GM18499 (cell line): ENCODE measurements around the gene CTNNAL1.

Experiments used
- ATAC-seq: cut with Tn5 transposase; IDR thresholded peaks from one replicate; pipeline ENCODE4 v1.9.1; 2021; ENCODE audit warnings: moderate number of reproducible peaks; ENCODE audit not compliant: insufficient read depth, unreplicated experiment

CTNNAL1 gene

DNA sequence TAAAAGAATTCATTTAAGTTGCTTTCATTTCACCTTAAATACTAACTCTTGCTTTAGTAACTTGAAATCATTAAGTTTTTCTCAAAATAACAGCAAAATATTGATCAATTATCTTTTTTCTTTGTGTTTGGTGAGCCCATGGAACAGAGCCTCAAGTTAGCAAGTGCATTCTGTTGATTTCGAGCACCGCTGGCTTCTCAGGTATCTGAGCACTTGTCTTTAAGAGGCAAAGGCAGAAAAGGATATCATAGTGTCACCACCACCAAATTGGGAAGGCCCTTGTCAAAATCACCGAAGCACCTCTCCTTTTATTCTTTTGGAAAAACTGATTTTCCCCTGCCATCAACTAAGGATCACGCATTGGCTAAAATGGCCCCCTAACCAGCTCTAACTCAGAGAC lies 17.1 kb upstream of the CTNNAL1 start:
- ATAC-seq = no peak

DNA sequence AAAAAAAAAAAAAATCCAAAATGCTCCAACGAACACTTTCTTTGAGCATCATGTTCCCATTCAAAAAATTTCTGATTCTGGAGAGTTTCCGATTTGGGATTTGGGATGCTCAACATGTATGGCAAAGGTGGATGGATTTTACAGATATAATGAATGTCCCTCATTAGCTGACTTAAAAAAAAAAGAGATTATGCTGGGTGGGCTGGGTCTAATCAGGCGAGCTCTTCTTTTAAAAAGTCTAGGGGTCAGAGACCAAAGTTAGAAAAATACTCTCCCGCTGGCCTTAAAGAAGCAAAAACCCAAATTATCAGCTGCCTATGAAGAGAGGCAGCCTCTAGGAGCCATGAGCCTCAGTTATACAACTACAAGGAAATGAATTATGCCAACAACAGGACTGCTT lies 15.2 kb upstream of the CTNNAL1 start:
- ATAC-seq = no peak

DNA sequence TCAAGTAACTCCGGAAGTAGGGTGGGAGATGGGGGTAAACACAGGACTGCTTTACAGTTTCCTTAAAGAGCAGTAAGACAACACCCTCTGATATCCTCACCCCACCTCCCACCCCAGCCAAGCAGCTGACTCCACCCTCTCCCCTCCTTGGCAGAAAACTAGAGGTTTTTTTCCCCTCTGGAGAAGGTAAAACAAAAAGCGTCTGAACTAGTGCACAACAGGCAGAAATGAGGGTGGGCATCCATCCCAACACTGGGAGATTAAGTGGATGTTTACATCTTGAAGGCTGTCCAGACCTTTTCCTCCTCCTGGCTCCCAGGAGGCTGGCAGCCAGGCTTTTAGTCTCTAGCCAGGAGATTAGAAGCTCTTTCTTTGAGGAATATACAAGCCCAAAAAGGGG lies 13.9 kb upstream of the CTNNAL1 start:
- ATAC-seq = no peak

DNA sequence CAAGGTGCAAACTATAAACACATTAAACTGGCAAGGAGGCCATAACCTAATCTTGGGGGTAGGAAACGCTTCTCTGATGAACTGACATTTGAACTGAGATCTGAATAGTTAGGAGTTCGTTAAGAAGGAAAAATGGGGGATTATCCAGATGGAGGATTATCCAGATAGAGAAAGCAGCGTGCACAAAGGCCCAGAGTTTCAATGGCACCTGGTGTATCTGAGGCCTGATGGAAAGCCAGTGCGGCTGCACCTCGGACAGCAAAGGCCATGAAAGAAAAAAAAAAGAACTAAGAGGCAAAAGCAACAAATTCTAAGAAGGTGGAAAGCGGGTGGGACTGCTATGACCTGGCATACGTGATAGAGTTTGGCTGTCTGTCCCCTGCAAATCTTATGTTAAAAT lies 13.0 kb upstream of the CTNNAL1 start:
- ATAC-seq = no peak

DNA sequence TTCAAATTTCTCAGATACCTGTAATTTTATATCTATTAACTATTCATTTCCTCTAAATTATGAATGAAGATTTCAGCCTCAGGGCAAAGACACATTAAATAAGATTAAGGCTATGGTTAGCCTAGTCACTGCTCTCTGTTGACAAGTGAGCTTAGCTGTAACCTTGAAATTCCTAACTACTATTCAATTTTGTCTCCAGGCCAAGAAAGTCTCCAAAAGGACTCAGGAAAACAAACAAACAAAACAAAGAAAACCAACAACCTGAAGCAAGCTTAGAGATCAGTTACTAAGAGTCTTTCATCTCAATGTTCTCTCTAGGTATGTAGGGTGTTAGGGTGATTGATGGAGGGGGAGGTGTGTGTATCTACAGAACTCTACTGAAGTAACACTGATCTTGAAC lies 9.6 kb upstream of the CTNNAL1 start:
- ATAC-seq = no peak

DNA sequence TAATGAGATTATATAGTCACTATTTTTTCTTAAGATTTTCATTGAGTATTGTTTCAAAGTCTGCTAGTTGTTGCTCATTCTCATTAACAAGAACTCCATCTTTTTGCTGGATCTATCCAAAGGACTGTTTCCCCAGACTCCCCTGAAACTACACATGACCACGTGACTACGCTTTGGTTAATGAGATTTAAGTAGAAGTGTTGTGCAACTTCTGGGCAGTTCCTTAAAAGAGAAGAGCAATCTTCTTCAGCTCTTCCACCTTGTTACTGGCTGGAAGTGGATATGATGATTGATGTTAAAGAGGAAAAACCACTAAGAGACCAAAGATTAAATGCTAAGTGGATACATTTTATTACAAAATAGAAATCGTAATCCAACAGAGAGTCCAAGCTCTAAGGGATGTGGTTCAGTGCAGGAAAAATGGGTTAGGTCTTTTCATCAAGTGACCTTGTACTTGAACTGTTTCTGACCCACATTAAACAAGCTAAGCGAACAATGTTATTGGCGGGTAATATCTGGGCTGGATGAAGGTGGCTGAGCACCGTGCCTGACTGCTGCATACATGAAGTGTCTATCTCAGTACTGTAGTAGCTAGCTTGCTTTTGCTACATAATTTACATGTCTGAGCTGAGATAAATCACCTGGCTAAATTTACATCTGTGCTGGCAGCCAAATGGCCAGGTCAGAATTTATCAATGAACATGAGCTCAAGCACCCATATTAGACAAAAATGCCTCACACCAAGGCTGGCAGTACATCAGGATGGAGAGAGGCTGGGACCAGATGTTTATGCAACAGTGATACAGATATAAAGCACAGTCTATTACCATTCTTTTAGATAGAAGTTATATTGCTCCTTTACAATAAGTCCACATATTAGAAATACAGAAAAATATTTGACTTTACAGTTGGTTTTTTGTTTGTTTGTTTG lies 7.5 kb upstream of the CTNNAL1 start:
- no peak for ATAC-seq

DNA sequence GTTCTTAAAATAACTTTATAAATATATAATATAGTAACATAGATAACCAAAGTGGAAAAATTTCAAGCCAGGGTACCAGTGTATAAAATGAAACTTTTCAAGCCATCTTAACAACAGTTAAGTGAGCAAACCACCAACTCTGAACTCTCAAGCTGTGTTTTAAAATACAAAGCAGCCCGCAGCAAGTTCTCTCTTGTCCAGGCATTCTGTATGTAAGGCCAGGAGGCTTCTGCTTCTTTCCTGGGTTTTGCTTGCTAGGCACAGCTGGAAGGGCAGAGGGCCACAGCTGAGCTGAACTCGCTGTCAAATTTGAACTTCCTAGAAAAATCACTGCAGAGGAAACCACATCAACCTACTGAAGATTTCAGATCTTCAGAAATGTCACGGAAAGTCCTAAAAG lies 6.8 kb upstream of the CTNNAL1 start:
- no peak for ATAC-seq

DNA sequence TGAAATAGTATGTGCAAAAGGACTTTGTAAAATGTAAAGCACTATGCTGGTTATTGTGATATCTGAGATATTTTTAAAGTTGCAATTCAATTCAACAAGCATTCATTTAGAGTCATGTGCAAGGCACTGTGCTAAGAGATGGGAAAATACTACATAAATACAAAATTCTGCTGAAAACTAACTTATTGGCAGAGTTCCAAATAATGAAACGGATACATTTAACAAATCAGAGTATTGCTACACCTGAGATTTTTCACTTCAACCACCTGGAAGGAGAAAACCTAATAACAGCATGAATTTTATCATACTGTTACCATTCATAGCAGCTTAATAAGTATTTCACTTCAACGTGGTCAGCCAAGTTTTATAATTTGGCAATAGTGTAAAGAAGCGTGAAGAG lies 6.1 kb upstream of the CTNNAL1 start:
- ATAC-seq = no peak

DNA sequence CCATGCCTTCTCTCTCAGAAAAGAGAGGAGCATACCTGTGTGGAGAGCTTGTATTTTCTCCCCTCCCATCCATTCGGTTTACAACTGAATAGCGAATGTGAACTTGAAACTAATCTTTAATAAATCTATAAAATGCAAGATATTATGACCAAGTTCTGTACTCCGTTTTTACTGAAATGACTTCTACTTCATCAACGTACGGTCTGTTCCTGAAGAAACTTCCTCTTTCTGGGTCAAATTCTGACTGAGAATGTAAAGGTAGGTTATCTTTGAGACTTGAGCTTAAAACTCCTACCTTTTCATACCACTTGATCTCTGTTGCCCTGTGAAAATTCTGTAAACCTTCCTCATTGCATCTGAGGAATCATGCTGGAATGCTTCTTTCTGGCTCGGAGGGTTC lies 4.2 kb upstream of the CTNNAL1 start:
- no peak for ATAC-seq

DNA sequence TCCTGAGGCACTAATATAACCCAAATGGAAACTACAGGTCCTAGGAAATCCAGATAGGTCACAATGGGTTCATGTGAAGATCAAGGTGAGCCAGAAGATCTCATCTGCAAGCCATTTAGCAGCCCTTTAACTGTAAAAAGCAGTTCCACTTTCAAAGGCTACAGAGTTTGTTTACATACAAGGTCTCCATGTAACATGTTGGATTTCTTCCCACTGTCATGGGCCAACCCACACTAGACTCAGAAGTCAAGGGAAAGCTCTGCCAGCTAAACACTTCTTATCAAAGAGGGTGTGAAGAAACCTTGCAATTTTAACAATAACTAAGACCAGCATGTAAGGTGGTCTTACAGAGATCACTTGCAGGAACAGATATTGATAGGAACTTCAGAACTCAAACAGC lies 3.8 kb upstream of the CTNNAL1 start:
- ATAC-seq = no peak

DNA sequence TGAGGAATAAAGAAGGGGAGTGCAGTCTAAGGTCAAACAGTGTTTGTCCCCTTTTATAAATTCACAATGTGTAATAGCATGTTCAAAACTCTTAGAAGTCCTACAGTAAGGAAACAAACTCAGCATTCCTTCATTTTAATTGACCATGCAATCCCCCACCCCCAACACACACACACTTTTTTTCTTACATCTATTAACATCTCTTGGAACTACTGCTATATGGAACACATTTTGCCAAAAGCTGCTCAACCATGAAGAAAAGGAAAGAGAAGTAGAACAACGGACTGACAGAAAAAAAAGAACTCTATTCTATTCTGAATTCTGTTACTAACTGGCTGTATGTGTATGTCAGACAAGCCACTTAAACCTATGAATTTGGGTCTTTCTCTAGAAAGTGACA lies 2.8 kb upstream of the CTNNAL1 start:
- no peak for ATAC-seq

DNA sequence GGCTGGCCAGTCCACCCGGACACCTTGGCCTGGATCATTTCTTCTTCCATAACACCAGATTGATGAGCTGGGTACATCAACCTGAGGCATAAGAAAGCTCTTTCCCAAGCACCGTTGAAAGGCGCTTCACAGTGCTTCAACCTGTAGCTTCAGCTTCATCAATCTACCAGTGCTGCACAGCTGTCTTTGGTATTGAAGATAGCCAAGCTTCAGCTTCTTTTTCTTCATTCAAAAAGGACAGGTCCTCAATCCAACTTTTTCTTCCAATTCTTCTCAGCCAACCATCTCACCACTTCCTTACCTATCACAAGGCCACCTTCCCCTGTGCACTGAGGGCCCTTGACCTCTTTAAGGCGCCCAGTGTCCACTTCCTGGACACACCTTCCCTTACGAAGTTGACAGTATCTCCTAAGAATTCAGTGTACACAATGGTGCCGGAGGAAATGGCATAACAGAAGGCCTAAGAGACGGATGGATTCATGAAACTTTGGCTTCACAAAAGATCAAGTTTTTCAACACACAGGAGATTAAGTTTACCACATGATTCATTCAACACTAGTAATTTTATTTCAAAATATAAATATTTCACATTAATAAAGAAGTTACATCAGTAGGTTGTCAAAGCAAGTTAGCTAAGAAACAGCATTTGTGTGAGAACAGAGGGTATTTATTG lies 1.4 kb upstream of the CTNNAL1 start:
- no peak for ATAC-seq

DNA sequence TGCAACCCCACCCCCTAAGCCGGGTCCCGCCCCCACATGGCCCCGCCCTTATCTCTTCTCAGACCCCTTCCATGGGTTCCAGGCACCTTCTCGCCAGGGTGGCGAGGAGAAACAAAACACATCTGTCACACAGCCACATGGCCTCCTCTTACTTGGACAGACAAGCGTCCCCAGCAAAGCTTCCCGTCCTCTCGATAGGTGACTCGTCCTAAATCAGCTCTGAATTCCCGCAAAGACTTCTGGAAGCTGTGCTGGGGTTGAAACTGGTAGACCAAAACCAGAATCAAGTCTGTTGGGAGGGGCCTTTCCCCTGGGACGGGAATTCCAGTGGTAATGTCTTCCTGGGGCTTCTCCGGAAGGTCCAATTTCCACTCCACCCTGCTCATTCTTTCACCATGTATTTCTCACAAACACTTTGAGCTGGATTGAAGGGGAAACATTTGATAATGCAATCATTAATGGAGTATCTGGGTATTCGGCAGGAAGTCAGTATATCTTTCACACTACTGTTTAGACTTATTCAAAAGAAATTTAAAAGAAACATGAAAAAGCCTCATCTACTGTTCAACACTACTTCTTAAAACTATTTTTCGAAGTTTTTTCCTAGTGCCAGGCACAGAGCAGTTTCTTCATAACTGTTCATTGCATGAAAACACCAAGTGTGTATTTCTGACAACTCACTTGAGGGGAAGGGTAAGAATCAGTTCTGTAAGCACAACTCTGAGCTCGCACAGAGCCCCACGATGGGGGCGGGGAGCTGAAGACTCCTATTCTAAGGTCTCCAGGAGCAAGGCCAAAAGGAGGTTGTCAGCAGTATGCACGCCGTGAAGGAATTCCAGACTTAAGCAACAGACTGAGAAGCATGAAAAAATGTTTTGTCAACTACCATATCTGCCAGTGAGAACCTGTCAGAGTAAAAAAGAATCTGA lies 644 bp upstream of the CTNNAL1 start:
- no peak for ATAC-seq

DNA sequence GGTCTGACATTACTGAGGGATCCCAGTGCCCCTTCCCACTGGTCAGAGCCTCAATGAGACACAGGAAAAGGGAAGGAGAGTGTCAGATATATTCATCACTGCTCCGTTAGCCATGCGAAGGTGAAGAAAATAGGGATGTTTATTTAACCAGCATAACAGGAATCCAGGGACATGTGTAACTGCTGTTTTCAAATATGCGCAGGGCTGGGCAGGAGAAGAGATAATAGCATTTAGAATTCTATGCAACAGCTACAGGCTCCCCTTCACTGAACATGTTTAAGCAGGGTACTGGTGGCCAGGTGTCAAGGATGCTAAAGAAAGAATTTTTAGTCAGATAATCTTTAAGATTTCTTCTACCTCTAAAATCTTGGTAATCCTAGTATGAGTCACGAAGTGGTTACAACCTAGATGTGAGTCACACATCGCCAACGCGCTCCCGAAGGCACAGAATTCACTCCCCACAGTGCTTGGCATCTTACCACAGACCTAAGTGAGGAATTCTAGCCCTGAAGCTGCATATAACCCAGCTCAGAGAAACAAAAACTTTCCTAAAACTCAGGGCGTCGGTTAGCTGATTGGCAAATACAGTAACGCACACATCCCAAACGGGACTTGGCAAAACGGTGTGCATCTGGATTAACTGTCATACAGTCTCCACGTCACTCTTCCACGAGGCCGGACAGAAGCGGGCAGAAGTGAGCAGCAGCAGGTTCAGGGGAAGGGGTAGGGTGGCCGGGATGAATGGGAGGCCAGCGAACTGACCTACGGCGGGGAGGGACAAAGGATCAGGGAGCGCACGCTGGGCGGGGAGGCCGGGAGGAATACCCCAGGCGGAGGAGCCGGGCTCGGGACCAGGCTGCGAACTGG lies 1.1 kb downstream of the CTNNAL1 start:
- peak; percentile 28 for ATAC-seq

DNA sequence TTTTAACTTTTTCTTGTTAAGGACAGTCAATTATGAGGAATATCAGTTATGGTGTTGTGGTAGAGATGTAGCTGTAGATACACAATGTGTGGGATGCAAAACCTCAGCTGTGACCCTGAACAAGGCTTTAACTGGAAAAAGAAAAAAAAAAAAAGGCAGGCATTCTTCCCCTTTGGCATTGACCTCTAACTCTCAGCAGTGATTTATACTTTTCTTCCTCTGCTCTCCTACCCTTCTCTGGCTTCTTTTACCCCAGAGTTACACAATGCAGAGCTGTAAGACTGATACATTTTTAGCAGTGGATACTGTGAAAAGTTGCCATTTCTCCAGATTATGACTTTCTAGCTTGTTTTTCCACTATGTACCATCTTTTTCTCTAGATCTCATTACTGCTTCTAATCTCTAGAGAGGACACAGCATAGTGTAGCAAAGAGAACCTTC lies 2.0 kb downstream of the CTNNAL1 start:
- ATAC-seq = no peak

DNA sequence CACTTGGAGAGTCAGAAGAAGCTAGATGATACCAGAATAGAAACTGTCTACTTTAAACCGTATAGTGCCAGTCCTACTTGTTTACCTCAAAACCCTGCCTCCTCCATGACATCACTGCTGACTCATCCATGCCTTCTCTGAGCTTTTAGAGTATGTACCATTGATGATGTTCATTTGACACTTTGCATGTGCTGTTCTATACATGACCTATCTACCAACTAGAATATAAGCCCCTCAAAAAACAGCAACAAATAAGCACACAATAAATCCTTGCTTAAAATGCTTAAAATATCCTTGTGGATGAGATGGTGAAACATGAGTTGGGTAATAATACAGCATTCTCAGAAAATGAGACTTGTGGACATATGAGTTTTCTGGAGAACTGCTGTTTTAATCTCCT lies 2.6 kb downstream of the CTNNAL1 start:
- peak; percentile 41 for ATAC-seq

DNA sequence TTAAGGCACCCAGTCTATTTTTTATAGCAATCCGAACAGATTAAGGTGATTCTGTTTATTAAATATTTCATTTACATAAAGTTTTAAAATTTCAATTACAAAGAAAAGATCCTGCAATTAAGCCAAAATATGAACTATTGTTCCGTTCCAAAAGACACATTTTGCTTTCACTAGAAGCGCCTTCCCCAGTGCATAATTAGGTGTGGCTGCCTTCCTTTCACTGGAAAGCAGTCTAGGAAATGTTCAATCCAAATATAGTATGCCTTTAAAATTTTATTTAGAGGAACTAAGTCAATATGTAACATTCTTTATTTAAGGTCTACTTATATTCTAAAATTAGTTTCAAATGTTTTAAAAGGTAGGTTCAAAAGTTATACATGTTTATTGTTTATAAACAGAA lies 7.6 kb downstream of the CTNNAL1 start:
- ATAC-seq = no peak

DNA sequence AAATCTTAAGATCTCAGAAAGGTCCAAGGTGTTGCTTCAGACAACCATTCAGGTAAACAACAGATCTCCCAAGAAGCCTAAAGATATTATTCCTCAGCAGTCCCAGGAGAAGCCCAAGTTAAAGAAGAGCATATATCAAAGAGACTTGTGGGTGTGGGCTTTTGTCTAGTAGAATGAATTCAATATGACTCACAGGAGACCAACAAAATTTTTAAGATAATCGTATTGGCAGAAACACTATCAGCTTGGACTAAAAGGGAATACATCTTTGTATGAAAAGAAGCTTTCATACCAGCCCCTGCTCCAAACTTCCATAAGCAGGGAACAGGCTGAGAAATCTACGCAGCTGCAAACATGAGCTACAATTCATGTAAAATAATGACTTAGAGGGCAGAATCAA lies 10.2 kb downstream of the CTNNAL1 start:
- no peak for ATAC-seq

DNA sequence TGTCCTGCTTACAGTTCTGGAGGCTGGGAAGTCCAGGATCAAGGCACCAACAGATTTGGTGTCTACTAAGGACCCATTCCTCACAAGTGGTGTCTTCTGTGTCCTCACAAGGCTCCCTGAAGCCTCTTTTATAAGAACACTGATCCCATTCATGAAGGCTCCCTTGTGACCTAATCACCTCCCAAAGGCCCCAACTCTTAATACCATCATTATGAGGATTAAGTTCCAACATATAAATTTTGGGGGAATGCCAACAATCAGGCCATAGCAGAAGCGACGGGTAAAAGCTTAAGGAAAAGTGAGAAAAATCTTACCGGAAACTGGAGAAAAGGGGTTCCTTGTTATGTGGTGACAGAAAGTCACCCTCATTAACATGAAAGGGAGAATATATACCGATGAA lies 11.2 kb downstream of the CTNNAL1 start:
- no peak for ATAC-seq

DNA sequence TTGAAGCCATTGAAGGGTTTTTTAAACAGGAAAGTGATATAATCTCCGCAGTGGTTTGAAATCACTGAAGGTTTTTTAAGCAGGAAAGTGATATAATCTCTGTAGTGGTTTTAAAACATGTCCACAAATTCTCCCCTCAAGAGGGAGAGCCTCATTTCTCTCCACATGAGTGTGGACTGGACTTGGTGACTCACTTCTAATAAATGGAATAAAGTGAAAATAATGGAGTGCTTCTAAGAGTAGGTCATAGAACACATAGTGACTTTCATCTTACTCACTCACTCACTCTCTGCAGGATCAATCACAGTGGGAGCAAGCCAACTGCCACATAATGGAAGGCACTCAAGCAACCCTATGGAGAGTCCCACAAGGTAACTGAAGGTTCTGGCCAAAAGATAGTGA lies 12.0 kb downstream of the CTNNAL1 start:
- ATAC-seq = no peak
